H1 (cell line): ENCODE data around the gene ENOSF1. TPM values are rescaled to one million over a fixed set of nuclear protein-coding genes. Genes with fewer than 3 reads are reported as not detected.
A peak's percentile ranks its signal among the peaks of the same experiment; 100 is the strongest.

Source experiments
- CHD2 ChIP-seq: IDR thresholded peaks from 2 replicates; pipeline ENCODE4 v1.6.1; 2012; ENCODE audit warnings: low read length, improper control_type of control experiment
- CTBP2 ChIP-seq: IDR thresholded peaks from 2 replicates; pipeline ENCODE4 v1.7.0; 2011; ENCODE audit warnings: borderline replicate concordance, mild to moderate bottlenecking, moderate library complexity, mixed read lengths, low read length; ENCODE audit not compliant: insufficient read depth, insufficient read length
- KDM1A ChIP-seq: fragments of 200-600, 300-600 bp; sonication (generic); IDR thresholded peaks from 2 replicates; pipeline ENCODE4 v1.7.1; 2016; ENCODE audit warnings: mild to moderate bottlenecking, low read length, borderline replicate concordance
- NRF1 ChIP-seq: IDR thresholded peaks from 2 replicates; pipeline ENCODE4 v1.6.1; 2011; ENCODE audit warnings: mild to moderate bottlenecking, low read depth, low read length, improper control_type of control experiment
- POU5F1 ChIP-seq: IDR thresholded peaks from 2 replicates; pipeline ENCODE4 v1.6.1; 2011; ENCODE audit warnings: low read depth, mild to moderate bottlenecking, low read length, moderate library complexity
- RBBP5 ChIP-seq: IDR thresholded peaks from 2 replicates; pipeline ENCODE4 v1.7.1; 2012; ENCODE audit warnings: low read depth, mild to moderate bottlenecking, inconsistent platforms, low read length, moderate library complexity, borderline replicate concordance
- USF2 ChIP-seq: IDR thresholded peaks from 2 replicates; pipeline ENCODE4 v1.6.1; 2011; ENCODE audit warnings: low read length, improper control_type of control experiment
- polyA plus RNA-seq, 7 experiments: library from polyadenylated mRNA; depleted of rRNA in 3 of 7; stranded (reverse) in 5 of 7; unstranded in 2 of 7; fragments of >200 nt in 5 of 7; fragments of 200-250 nt in 2 of 7; gene quantifications; 1 replicate in 5 of 7; 2 replicates in 1 of 7; 4 replicates in 1 of 7; pipeline versions ENCODE4 v1.2.1 to v1.2.3, GENCODE V29; 2011 to 2013; ENCODE audit warnings: missing spikeins in 2 of 7, mixed read lengths in 2 of 7
- total RNA-seq: library from RNA; stranded (reverse); fragmentation: NEBNext Ultra II Directional; extraction: Animal tissue kit (Norgen Biotek cat#: 25700); gene quantifications from 2 replicates; pipeline ENCODE4 v1.2.1, GENCODE V29; 2021
- TF ChIP-seq, protein P1 (sequence below): fragments of 300-600 bp; sonication (generic); IDR thresholded peaks from 2 replicates; pipeline ENCODE4 v1.7.1; 2012; ENCODE audit warnings: low read length, moderate library complexity, mild to moderate bottlenecking, inconsistent platforms; ENCODE audit not compliant: insufficient replicate concordance

ENOSF1 gene
- total and polyA plus RNA-seq, 2 of the 8 experiments (the other 6 are each of a cell fraction or from before 2014, with no cell fraction given), result 15.4 to 26.4 TPM

GRCh38 chr18:686339-687111 is 25.9 kb downstream of the ENOSF1 start (continued):
- TF ChIP-seq, protein P1, sequence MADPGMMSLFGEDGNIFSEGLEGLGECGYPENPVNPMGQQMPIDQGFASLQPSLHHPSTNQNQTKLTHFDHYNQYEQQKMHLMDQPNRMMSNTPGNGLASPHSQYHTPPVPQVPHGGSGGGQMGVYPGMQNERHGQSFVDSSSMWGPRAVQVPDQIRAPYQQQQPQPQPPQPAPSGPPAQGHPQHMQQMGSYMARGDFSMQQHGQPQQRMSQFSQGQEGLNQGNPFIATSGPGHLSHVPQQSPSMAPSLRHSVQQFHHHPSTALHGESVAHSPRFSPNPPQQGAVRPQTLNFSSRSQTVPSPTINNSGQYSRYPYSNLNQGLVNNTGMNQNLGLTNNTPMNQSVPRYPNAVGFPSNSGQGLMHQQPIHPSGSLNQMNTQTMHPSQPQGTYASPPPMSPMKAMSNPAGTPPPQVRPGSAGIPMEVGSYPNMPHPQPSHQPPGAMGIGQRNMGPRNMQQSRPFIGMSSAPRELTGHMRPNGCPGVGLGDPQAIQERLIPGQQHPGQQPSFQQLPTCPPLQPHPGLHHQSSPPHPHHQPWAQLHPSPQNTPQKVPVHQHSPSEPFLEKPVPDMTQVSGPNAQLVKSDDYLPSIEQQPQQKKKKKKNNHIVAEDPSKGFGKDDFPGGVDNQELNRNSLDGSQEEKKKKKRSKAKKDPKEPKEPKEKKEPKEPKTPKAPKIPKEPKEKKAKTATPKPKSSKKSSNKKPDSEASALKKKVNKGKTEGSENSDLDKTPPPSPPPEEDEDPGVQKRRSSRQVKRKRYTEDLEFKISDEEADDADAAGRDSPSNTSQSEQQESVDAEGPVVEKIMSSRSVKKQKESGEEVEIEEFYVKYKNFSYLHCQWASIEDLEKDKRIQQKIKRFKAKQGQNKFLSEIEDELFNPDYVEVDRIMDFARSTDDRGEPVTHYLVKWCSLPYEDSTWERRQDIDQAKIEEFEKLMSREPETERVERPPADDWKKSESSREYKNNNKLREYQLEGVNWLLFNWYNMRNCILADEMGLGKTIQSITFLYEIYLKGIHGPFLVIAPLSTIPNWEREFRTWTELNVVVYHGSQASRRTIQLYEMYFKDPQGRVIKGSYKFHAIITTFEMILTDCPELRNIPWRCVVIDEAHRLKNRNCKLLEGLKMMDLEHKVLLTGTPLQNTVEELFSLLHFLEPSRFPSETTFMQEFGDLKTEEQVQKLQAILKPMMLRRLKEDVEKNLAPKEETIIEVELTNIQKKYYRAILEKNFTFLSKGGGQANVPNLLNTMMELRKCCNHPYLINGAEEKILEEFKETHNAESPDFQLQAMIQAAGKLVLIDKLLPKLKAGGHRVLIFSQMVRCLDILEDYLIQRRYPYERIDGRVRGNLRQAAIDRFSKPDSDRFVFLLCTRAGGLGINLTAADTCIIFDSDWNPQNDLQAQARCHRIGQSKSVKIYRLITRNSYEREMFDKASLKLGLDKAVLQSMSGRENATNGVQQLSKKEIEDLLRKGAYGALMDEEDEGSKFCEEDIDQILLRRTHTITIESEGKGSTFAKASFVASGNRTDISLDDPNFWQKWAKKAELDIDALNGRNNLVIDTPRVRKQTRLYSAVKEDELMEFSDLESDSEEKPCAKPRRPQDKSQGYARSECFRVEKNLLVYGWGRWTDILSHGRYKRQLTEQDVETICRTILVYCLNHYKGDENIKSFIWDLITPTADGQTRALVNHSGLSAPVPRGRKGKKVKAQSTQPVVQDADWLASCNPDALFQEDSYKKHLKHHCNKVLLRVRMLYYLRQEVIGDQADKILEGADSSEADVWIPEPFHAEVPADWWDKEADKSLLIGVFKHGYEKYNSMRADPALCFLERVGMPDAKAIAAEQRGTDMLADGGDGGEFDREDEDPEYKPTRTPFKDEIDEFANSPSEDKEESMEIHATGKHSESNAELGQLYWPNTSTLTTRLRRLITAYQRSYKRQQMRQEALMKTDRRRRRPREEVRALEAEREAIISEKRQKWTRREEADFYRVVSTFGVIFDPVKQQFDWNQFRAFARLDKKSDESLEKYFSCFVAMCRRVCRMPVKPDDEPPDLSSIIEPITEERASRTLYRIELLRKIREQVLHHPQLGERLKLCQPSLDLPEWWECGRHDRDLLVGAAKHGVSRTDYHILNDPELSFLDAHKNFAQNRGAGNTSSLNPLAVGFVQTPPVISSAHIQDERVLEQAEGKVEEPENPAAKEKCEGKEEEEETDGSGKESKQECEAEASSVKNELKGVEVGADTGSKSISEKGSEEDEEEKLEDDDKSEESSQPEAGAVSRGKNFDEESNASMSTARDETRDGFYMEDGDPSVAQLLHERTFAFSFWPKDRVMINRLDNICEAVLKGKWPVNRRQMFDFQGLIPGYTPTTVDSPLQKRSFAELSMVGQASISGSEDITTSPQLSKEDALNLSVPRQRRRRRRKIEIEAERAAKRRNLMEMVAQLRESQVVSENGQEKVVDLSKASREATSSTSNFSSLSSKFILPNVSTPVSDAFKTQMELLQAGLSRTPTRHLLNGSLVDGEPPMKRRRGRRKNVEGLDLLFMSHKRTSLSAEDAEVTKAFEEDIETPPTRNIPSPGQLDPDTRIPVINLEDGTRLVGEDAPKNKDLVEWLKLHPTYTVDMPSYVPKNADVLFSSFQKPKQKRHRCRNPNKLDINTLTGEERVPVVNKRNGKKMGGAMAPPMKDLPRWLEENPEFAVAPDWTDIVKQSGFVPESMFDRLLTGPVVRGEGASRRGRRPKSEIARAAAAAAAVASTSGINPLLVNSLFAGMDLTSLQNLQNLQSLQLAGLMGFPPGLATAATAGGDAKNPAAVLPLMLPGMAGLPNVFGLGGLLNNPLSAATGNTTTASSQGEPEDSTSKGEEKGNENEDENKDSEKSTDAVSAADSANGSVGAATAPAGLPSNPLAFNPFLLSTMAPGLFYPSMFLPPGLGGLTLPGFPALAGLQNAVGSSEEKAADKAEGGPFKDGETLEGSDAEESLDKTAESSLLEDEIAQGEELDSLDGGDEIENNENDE, result no peak
- TF ChIP-seq POU5F1, result no peak
- no peak for TF ChIP-seq USF2
- TF ChIP-seq KDM1A, result no peak
- TF ChIP-seq CTBP2, result peak; percentile 75
- no peak for TF ChIP-seq CHD2
- TF ChIP-seq RBBP5, result no peak
- no peak for TF ChIP-seq NRF1
